ELR (cell line): ENCODE measurements around the gene LAMC3.

ENCODE experiments used
- DNase-seq: peaks from one replicate; pipeline ENCODE4 v3.0.0-alpha.2; 2015; ENCODE audit warnings: low read depth

Gene LAMC3

DNA sequence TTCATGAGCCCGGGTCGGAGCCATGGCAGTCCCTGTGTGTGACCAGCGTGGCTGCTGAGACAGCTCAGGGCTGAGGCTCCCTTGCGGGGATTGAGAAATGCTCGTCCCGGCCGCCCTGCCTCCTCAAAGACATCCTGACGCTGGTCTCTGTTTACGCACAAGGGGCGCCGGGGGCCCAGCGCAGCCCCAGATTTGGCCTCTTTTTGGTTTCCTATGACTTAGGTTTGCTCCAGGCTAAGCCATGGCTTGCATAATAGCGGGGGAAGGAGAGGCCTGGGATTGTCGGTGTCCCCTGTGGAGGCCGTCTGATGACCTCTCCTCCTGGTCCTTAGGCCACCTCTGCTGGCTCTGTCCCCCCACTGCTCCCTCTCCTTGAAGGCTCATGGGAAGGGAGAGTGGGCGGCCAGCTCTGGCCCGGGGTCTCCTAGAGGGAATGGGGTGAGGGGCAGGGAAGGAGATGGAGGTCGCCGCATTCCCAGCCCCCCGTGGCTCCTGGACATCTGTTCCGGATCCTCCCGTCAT lies 3.5 kb downstream of the LAMC3 start:
- DNase-seq = no peak

DNA sequence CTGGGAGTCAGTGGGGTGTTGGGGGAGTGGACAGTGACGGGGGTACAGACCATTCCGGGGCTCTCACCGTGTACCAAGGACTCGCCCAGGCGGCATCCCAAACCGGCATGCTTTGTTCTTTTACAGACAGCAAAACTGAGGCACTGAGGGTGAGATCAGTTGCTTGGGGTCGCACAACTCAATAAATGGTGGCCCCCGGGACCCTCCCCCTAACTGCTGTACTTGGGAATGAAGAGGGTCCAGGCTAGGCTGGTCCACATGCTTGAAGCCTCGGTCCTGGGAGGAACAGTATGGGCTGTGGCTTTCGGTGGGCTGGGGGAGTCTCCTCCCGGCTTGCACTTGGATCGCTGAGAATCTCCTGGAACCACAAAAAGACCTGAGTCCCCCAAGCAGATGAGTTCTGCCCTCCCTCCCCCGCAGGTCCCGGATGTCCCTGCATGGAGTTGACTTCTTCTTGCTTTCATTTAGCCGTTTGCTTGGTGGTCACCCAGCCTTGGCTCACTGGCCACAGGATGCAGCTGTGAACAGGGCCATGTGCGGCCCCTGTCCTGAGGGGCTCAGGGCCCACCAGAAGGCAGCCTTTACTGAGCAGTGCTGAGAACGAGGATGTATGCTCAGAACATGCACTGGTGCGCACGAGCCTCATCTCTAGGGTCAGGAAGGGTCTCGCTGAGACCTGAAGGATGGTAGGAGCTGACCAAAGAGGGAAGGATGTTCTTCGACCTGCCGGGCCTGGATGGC lies 4.2 kb downstream of the LAMC3 start:
- DNase-seq = no peak

DNA sequence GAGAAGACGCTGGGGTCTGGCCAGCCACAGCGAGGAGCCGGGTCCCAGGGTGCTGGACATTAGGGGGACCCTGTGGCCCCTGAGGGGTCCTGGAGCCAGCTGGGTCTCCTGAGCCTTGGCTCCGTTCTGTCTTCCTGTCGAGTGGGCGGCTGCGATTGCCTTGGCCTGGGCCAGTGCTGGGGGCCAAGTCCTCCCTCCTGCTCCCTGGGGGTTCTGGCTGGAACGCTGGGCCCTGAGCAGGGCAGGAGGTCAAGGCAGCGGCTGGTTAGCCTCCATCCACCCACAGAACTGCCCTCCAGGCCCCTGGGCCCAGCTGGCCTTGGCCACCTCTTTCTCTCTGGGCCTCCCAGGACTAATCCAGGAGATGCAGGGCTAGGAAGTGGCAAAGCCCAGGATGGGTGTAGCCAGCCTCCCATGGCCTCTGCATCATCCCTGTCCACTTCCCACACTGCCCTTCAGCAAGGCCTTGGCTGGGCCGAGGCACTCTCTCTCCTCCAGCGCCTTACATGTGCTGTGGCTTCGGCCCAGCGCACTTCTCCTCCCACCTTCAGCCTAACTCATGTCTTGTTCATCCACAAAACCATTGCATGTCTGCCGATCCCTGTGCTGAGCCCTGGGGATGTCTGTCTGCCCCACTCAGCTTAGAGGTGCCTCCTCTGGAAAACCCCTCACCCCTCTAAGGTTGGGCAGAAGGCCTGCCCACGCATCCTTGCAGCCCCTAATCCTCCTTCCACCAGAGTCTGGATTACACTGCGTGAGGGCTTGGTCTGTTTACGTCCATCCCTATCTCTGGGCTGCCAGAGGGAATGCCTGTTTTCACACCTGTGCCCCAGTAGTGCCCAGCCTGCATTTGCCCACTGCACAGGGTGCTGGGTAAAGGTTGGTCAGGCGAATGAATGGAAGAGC lies 5.0 kb downstream of the LAMC3 start:
- DNase-seq = no peak

GRCh38 chr9:131015112-131015511 lies 6.1 kb downstream of the LAMC3 start:
- DNase-seq = no peak

GRCh38 chr9:131015876-131016397 lies 7.0 kb downstream of the LAMC3 start:
- no peak for DNase-seq

DNA sequence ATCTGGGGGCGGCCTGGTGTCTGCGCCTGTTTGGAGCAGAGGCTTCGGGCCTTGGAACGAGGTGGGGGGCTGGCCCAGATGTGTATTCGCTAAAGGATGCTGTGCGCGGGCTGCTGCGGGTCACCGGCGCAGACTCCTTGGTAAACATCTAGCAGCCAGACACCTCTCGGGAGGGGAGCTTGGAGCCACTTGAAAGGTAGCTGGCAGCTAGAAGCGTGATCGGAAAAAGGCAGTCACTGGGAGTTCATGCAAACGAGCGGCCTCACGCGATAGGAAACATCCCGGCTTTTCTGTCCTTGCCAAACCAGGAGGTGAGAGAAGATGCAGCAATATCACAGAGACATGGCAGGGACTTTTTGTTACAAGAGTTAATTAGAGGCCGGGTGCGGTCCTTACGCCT lies 8.1 kb downstream of the LAMC3 start:
- DNase-seq = no peak

- no peak for DNase-seq
Measured at GRCh38 chr9:131018621-131019020, 9.6 kb downstream of the LAMC3 start.

DNA sequence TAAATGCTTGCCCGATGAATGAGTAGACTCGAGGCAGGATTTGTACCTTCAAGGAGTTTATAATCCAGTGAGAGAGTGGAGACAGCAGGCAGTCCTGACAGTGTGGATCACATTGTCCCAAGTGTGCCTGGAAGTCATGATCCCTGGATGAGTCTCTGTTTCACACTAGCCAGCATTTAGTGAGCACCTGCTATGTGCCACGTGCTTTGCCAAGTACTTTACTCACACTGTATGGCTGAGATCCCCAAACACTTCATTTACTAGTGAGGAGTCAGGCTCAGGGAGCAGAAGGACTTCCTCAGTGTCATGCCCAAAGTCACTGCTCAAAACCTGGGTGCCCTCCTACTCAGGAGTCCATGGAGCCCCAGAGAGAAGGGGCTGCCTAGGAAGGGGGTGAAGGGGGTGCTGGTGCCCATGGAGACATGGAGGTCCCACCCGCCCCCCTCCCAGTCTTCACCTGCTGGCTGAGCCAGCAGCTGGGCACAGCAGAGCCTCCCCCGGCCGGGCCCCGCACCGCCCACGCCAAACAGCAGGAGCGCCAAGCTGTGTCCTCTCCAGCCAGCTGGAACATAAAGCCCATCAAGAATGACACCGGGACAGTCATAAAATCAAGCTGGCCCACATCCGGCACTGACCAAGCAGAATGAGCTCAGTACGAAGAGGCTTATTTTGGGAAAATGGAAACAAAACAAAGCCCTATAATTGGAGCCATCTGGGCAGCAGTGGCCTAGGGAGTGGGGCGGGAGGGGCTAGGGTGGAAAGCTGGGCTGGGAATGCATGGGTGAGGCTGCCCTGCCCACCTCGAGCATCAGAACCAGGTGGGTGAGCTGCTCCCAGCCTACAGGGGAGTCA lies 10.6 kb downstream of the LAMC3 start:
- no peak for DNase-seq

- DNase-seq = peak; percentile 76
Measured at GRCh38 chr9:131020388-131020787, 11.4 kb downstream of the LAMC3 start.

- no peak for DNase-seq
Measured at GRCh38 chr9:131020862-131021261, 11.9 kb downstream of the LAMC3 start.

GRCh38 chr9:131021785-131022184 lies 12.8 kb downstream of the LAMC3 start:
- no peak for DNase-seq

DNA sequence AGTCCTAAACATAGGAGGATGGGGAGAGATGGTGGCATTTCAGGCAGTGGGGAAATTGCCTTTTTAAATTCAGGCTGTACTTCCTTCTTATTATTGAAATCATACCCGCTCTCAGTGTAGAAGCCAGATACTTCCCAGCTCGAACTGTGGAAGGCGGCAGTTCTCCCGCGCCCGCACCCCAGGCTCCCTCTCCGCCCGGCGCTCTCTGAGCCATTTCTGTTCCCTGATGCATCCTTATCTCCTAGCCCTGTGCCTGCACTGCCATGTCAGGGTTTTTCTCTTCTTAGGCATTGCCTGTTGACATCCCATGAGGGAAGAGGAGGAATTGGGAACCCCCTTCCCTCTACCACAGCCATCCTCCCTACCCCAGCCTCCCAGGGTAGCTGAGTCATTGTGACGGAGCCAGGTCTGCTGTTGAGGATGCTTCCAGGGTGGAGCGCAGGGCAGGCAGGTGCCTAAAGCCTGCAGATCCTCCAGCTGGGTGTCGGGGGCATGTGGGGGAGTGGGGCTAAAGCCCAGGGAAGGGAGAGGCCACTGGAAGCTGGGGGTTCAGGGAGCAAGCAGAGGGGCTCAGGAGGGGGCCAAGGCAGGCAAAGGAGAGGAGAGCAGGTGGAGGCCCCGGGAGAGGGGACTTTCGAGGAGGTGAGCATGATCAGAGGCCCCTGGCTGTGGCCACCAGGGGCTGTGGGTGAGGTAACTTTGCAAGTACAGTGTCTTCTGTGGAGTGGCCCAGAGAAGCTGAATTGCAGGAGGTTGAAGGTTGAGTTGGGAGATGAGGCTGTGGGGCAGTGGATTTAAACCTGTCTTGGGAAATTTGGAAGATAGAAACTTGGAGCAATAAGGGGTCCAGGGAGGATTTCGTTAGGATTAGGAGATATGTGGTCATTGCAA lies 16.2 kb downstream of the LAMC3 start:
- DNase-seq = no peak

GRCh38 chr9:131025953-131026858 lies 17.2 kb downstream of the LAMC3 start:
- no peak for DNase-seq

DNA sequence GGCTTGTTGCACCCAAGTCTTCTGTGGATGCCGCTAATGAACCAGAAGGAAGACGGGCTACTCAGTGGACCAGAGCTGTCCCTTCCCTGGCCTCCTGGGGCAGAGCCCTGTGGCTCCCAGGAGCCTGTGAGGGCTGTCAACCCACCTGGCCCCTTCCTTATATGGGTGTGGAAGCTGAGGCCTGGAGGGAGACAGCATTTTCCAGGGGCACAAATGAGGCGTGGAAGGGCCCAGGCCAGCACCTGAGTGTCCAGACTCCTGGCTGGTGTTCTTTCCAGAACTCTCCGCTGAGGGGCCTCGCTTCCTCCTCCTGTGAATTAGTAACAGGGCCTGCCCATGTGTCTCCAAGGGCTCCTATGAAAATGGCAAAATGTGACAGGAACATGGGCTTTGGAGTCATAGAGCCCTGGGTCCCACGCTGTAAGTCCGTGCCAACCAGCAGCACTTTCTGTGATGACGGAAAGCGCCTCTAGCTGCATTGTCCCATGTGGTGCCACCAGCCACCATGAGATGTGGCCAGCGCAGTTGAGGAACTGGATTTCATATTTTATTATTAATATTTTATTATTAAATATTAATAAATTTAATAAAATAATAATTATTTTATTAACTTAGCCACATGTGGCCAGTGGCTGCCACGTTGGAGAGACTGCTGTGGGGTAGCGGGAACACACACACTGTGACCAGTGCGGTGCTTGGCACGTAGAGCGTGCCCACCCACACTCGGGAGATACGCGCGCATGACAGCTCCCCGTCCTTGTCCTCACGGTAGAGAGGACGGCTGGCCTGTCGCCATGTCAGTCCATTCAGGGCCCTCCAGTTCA lies 18.3 kb downstream of the LAMC3 start:
- no peak for DNase-seq

DNA sequence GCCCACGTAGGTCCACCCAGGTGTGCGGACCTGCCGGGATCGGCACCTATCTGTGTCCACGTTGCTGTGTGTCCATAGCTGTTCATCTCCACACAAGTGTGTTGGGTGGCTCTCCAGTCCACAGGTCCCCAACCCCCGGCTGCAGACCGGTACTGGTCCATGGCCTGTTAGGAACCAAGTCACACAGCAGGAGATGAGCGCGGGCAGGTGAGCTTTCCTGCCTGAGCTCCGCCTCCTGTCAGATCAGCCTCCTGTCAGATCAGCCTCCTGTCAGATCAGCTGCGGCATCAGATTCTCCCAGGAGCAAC lies 18.9 kb downstream of the LAMC3 start:
- DNase-seq = no peak

DNA sequence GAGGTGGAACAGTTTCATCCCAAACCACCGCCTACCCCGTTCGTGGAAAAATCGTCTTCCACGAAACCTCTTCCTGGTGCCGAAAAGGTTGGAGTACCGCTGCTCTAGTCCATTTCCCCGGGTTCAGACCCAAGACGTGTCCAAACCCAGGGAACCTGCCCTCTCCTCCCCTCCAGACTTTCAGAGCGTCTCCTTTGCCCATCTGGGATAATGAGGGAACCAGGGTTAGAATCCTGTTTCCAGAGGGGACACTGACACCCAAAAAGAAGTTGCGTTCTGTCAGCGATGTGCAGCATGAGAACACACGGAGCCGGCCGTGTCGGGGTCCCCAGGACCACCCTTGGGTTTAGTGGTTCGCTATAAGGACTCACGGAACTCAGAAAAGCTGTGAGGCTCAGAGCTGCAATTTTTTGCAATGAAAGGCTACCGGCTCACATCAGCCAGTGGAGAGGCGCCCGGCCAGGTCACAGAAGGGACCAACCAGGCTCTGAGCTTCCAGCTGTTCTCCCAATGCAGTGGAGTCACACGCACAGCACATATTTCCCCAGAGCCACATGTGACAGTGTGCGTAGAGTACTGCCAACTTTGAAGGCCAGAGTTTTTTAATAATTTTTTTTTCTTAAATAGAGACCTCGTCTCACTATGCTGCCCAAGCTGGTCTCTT lies 19.4 kb downstream of the LAMC3 start:
- DNase-seq = no peak

GRCh38 chr9:131028931-131029573 lies 20.1 kb downstream of the LAMC3 start:
- DNase-seq = no peak

DNA sequence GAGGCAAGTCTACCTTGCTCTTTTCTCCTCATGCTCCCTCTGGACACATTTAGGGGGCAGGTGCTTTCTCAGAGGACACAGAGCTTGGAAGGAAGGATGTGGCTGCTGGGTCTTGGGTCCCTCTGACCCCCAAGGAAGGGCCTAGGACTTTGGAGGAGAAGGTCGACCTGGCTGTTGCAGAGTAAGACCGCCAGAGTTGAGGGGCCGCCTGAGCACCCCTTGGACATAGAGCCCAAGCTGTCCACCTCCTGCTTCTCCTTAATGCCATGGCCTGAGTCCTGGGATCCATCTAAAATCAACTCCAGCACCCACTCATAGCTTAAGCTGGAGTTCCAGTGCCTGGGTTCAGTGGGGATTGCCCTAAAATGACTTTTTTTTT lies 20.6 kb downstream of the LAMC3 start:
- DNase-seq = no peak
